ENCODE results near the gene GNG7.
"Not testable (repeated sequence)": the region's sequence is repeated elsewhere in the genome, so short reads cannot be mapped to it uniquely, and the experiment has no call there.

GNG7 gene

GRCh38 chr19:2610637-2611482 lies 91.6 kb downstream of the GNG7 start:
- Histone ChIP-seq H3K4me3 (ENCODE audit: low read length) (peak overlapping the region; percentile 63), H3K4me1 (ENCODE audit: control insufficient read depth, insufficient read depth, low read length) (no peaks in the 10 kb centered on the region), H3K9ac (ENCODE audit: low read depth, low read length) (peak overlapping the region; percentile 59), H3K36me3 (ENCODE audit: insufficient read depth, low read length) (no peaks in the 10 kb centered on the region), H3K4me2 (ENCODE audit: low read length) (peak overlapping the region; percentile 87), H3K27me3 (ENCODE audit: control insufficient read depth, insufficient read depth, low read length) (no peaks in the 10 kb centered on the region), H3K9me3 (replicated peaks; ENCODE audit: low read length) (no peaks in the 10 kb centered on the region)

GRCh38 chr19:2609389-2610116 lies 92.9 kb downstream of the GNG7 start:
- no peaks in the 10 kb centered on the region for H3K9me3 ChIP-seq (replicated peaks; ENCODE audit: low read length)
- no peaks in the 10 kb centered on the region for H3K4me1 ChIP-seq (ENCODE audit: control insufficient read depth, insufficient read depth, low read length)
- H3K4me3 ChIP-seq (ENCODE audit: low read length): no peak overlapping the region

GRCh38 chr19:2609034-2609388 lies 93.5 kb downstream of the GNG7 start:
- H3K4me2 ChIP-seq (ENCODE audit: low read length); H3K27me3 ChIP-seq (ENCODE audit: control insufficient read depth, insufficient read depth, low read length); H3K36me3 ChIP-seq (ENCODE audit: insufficient read depth, low read length); H3K4me1 ChIP-seq (ENCODE audit: control insufficient read depth, insufficient read depth, low read length); H3K4me3 ChIP-seq (ENCODE audit: low read length); H3K9me3 ChIP-seq (replicated peaks; ENCODE audit: low read length); H3K9ac ChIP-seq (ENCODE audit: low read depth, low read length): not testable (repeated sequence)

More at GRCh38 chr19:2609389-2610116, 92.9 kb downstream of the GNG7 start:
- Histone ChIP-seq H3K36me3 (ENCODE audit: insufficient read depth, low read length) (no peaks in the 10 kb centered on the region), H3K27me3 (ENCODE audit: control insufficient read depth, insufficient read depth, low read length) (no peaks in the 10 kb centered on the region), H3K9ac (ENCODE audit: low read depth, low read length) (no peak overlapping the region), H3K4me2 (ENCODE audit: low read length) (no peak overlapping the region)

- Histone ChIP-seq H3K9ac (ENCODE audit: low read depth, low read length) (no peak overlapping the region), H3K36me3 (ENCODE audit: insufficient read depth, low read length) (no peaks in the 10 kb centered on the region), H3K27me3 (ENCODE audit: control insufficient read depth, insufficient read depth, low read length) (no peaks in the 10 kb centered on the region), H3K4me1 (ENCODE audit: control insufficient read depth, insufficient read depth, low read length) (peaks cover under 1% of the 10 kb centered on the region), H3K9me3 (replicated peaks; ENCODE audit: low read length) (no peaks in the 10 kb centered on the region), H3K4me2 (ENCODE audit: low read length) (no peak overlapping the region), H3K4me3 (ENCODE audit: low read length) (no peak overlapping the region)
Measured at GRCh38 chr19:2608602-2608922, 93.9 kb downstream of the GNG7 start.

- H3K36me3 ChIP-seq (ENCODE audit: insufficient read depth, low read length): no peaks in the 10 kb centered on the region
- no peaks in the 10 kb centered on the region for H3K9me3 ChIP-seq (replicated peaks; ENCODE audit: low read length)
- no peak overlapping the region for H3K4me2 ChIP-seq (ENCODE audit: low read length)
- peaks cover 6% of the 10 kb centered on the region for H3K4me1 ChIP-seq (ENCODE audit: control insufficient read depth, insufficient read depth, low read length)
- no peaks in the 10 kb centered on the region for H3K27me3 ChIP-seq (ENCODE audit: control insufficient read depth, insufficient read depth, low read length)
- no peak overlapping the region for H3K9ac ChIP-seq (ENCODE audit: low read depth, low read length)
- H3K4me3 ChIP-seq (ENCODE audit: low read length): no peak overlapping the region
Measured at GRCh38 chr19:2607712-2608601, 94.5 kb downstream of the GNG7 start.

- not testable (repeated sequence) for H3K4me3 ChIP-seq (ENCODE audit: low read length); H3K36me3 ChIP-seq (ENCODE audit: insufficient read depth, low read length); H3K9me3 ChIP-seq (replicated peaks; ENCODE audit: low read length); H3K9ac ChIP-seq (ENCODE audit: low read depth, low read length); H3K27me3 ChIP-seq (ENCODE audit: control insufficient read depth, insufficient read depth, low read length); H3K4me2 ChIP-seq (ENCODE audit: low read length)
- H3K4me1 ChIP-seq (ENCODE audit: control insufficient read depth, insufficient read depth, low read length): peaks cover 15% of the 10 kb centered on the region
Measured at GRCh38 chr19:2606774-2607173, 95.7 kb downstream of the GNG7 start.

GRCh38 chr19:2605889-2606288 lies 96.6 kb downstream of the GNG7 start:
- H3K4me1 ChIP-seq (ENCODE audit: control insufficient read depth, insufficient read depth, low read length): peaks cover 15% of the 10 kb centered on the region
- not testable (repeated sequence) for H3K4me3 ChIP-seq (ENCODE audit: low read length); H3K9me3 ChIP-seq (replicated peaks; ENCODE audit: low read length); H3K27me3 ChIP-seq (ENCODE audit: control insufficient read depth, insufficient read depth, low read length); H3K4me2 ChIP-seq (ENCODE audit: low read length); H3K36me3 ChIP-seq (ENCODE audit: insufficient read depth, low read length); H3K9ac ChIP-seq (ENCODE audit: low read depth, low read length)

- Histone ChIP-seq H3K9ac (ENCODE audit: low read depth, low read length) (no peak overlapping the region), H3K36me3 (ENCODE audit: insufficient read depth, low read length) (no peaks in the 10 kb centered on the region), H3K9me3 (replicated peaks; ENCODE audit: low read length) (no peaks in the 10 kb centered on the region), H3K4me2 (ENCODE audit: low read length) (no peak overlapping the region), H3K4me1 (ENCODE audit: control insufficient read depth, insufficient read depth, low read length) (peaks cover 15% of the 10 kb centered on the region), H3K4me3 (ENCODE audit: low read length) (no peak overlapping the region), H3K27me3 (ENCODE audit: control insufficient read depth, insufficient read depth, low read length) (no peaks in the 10 kb centered on the region)
Measured at GRCh38 chr19:2604747-2605329, 97.7 kb downstream of the GNG7 start.

GRCh38 chr19:2603334-2603733 lies 99.2 kb downstream of the GNG7 start:
- H3K4me1 ChIP-seq (ENCODE audit: control insufficient read depth, insufficient read depth, low read length): peaks cover 21% of the 10 kb centered on the region
- H3K9ac ChIP-seq (ENCODE audit: low read depth, low read length): peak overlapping the region; percentile 39
- H3K4me3 ChIP-seq (ENCODE audit: low read length): peak overlapping the region; percentile 57
- H3K4me2 ChIP-seq (ENCODE audit: low read length): peak overlapping the region; percentile 79
- H3K9me3 ChIP-seq (replicated peaks; ENCODE audit: low read length): no peaks in the 10 kb centered on the region
- no peaks in the 10 kb centered on the region for H3K36me3 ChIP-seq (ENCODE audit: insufficient read depth, low read length)
- H3K27me3 ChIP-seq (ENCODE audit: control insufficient read depth, insufficient read depth, low read length): no peaks in the 10 kb centered on the region

- no peaks in the 10 kb centered on the region for H3K27me3 ChIP-seq (ENCODE audit: control insufficient read depth, insufficient read depth, low read length)
- H3K36me3 ChIP-seq (ENCODE audit: insufficient read depth, low read length): no peaks in the 10 kb centered on the region
- no peaks in the 10 kb centered on the region for H3K9me3 ChIP-seq (replicated peaks; ENCODE audit: low read length)
- H3K4me3 ChIP-seq (ENCODE audit: low read length): peak overlapping the region; percentile 57
- H3K9ac ChIP-seq (ENCODE audit: low read depth, low read length): peak overlapping the region; percentile 39
- peaks cover 21% of the 10 kb centered on the region for H3K4me1 ChIP-seq (ENCODE audit: control insufficient read depth, insufficient read depth, low read length)
- peak overlapping the region; percentile 79 for H3K4me2 ChIP-seq (ENCODE audit: low read length)
Measured at GRCh38 chr19:2602391-2603181, 99.9 kb downstream of the GNG7 start.
